IgD-negative memory B cell (primary cell): ENCODE data around the gene IER3. TPM values are rescaled to one million over a fixed set of nuclear protein-coding genes. Genes with fewer than 3 reads are reported as not detected.
A peak's percentile ranks its signal among the peaks of the same experiment; 100 is the strongest.

Source experiments
- H3K27ac Mint-ChIP-seq, 3 donors: one replicate each; pipeline ENCODE4 v1.8.0; 2020 to 2022; ENCODE audit warnings: mild to moderate bottlenecking in 3 of 3, mixed read lengths in 3 of 3, moderate library complexity in 1 of 3
- H3K27me3 Mint-ChIP-seq: one replicate; pipeline ENCODE4 v1.8.0; 2021; ENCODE audit warnings: mixed read lengths
- H3K36me3 Mint-ChIP-seq: one replicate; pipeline ENCODE4 v1.8.0; 2020; ENCODE audit warnings: mild to moderate bottlenecking, mixed read lengths
- H3K4me1 Mint-ChIP-seq, 3 donors: one replicate each; pipeline ENCODE4 v1.8.0; 2020 to 2022; ENCODE audit warnings: mixed read lengths in 3 of 3, mild to moderate bottlenecking in 1 of 3
- H3K4me3 Mint-ChIP-seq, 4 donors: one replicate each; pipeline ENCODE4 v1.8.0; 2020 to 2022; ENCODE audit warnings: mild to moderate bottlenecking in 4 of 4, mixed read lengths in 4 of 4, moderate library complexity in 3 of 4
- H3K9me3 Mint-ChIP-seq, 3 donors: one replicate each; pipeline ENCODE4 v1.8.0; 2020 to 2021; ENCODE audit warnings: mixed read lengths in 3 of 3, mild to moderate bottlenecking in 1 of 3
- polyA plus RNA-seq: library from polyadenylated mRNA; unstranded; fragments of 300-500 nt; fragmentation: Illumina TruSeq; gene quantifications from one replicate; pipeline ENCODE4 v1.2.3, GENCODE V29; 2021

The IER3 gene
- polyA plus RNA-seq, 1 donor from 2014 or later = 0.73 TPM

GRCh38 chr6:30717129-30717844, 27.1 kb downstream of the IER3 start, which contains the start of gene MDC1:
Gene MDC1 (minus strand): TSS chr6:30717281. CDS start chr6:30715175, 2,106 bp downstream.
- Mint-ChIP-seq H3K27ac (peak within 1 kb of the TSS; percentile 93 to 99 (median 98)), H3K36me3 (peaks cover 6% of the 10 kb centered on the region)

GRCh38 chr6:30716879-30717128, 27.5 kb downstream of the IER3 start:
- peak overlapping the region; percentile 89 to 99 (median 98) for H3K4me3 Mint-ChIP-seq
- H3K4me1 Mint-ChIP-seq = peaks cover 38 to 42% (median 42%) of the 10 kb centered on the region in 3 donors
- H3K27ac Mint-ChIP-seq = peak overlapping the region; percentile 93 to 99 (median 98)
- peaks cover 7% of the 10 kb centered on the region for H3K36me3 Mint-ChIP-seq
- no peaks in the 10 kb centered on the region for H3K9me3 Mint-ChIP-seq
- H3K27me3 Mint-ChIP-seq = no peaks in the 10 kb centered on the region

More at GRCh38 chr6:30717129-30717844, 27.1 kb downstream of the IER3 start, which contains the start of gene MDC1:
- Mint-ChIP-seq H3K27me3 (no peaks in the 10 kb centered on the region), H3K9me3 (no peaks in the 10 kb centered on the region), H3K4me3 (peak within 1 kb of the TSS; percentile 89 to 99 (median 98)), H3K4me1 (peaks cover 33 to 38% (median 37%) of the 10 kb centered on the region in 3 donors)

DNA sequence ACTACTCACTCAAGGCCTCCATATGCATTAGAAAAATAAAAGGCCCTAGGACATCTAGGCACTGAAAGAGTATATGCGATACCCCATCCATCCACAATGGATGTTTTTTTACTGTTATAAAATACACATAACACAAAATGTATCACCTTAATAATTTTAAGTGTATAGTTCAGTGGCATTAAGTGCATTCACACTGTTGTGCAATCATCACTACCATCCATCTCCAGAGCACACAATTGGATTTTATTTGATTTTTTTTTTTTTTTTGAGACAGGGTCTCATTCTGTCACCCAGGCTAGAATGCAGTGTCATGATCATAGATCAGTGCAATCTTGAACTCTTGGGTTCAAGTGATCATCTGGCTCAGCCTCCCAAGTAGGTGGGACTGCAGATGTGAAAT, 30.1 kb downstream of the IER3 start:
- H3K27me3 Mint-ChIP-seq = no peaks in the 10 kb centered on the region
- H3K4me1 Mint-ChIP-seq = peaks cover 25 to 39% (median 38%) of the 10 kb centered on the region in 3 donors
- H3K27ac Mint-ChIP-seq = no peak overlapping the region
- peaks cover 9% of the 10 kb centered on the region for H3K36me3 Mint-ChIP-seq
- H3K9me3 Mint-ChIP-seq = no peaks in the 10 kb centered on the region
- H3K4me3 Mint-ChIP-seq = no peak overlapping the region

GRCh38 chr6:30712441-30712945, 31.9 kb downstream of the IER3 start:
- no peaks in the 10 kb centered on the region for H3K9me3 Mint-ChIP-seq
- H3K36me3 Mint-ChIP-seq = peaks cover 12% of the 10 kb centered on the region
- peak overlapping the region in 1 of 3 donors; percentile 47 for H3K27ac Mint-ChIP-seq
- peaks cover 22 to 35% (median 34%) of the 10 kb centered on the region in 3 donors for H3K4me1 Mint-ChIP-seq
- peak overlapping the region in 1 of 4 donors; percentile 61 for H3K4me3 Mint-ChIP-seq
- H3K27me3 Mint-ChIP-seq = no peaks in the 10 kb centered on the region

DNA sequence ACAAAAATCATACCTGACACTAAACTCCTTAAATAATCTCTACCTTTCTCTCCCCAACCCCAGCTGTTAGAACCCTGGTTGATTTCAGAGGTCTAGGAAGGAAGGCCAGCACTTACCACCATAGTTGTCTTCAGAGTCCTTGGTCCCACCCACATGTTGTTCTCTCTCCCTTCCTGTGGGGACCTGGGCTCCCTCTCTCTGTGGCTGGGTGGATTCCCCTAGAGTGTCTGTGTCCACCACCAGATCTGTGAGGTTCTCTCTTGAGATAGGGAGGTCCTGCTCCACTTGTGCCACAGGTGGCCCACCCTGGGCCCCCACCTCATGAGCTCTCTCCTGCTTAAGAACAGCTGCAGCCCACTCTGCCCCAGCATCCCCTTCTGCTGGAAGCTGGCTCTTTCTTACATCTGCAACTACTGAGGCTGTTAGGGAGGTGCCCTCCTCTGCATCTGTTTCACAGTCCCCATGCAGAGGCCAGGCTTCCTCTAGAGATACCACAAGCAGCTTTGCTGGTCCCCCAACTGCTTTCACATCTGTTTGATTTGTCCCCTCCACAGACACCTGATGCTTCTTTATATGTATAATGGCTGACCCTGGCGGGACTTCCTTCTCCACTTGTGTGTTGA, 32.5 kb downstream of the IER3 start:
- Mint-ChIP-seq H3K27ac (no peak overlapping the region), H3K27me3 (no peaks in the 10 kb centered on the region), H3K4me3 (peak overlapping the region in 1 of 4 donors; percentile 17), H3K4me1 (peaks cover 19 to 33% (median 29%) of the 10 kb centered on the region in 3 donors), H3K9me3 (no peaks in the 10 kb centered on the region), H3K36me3 (peaks cover 12% of the 10 kb centered on the region)

DNA sequence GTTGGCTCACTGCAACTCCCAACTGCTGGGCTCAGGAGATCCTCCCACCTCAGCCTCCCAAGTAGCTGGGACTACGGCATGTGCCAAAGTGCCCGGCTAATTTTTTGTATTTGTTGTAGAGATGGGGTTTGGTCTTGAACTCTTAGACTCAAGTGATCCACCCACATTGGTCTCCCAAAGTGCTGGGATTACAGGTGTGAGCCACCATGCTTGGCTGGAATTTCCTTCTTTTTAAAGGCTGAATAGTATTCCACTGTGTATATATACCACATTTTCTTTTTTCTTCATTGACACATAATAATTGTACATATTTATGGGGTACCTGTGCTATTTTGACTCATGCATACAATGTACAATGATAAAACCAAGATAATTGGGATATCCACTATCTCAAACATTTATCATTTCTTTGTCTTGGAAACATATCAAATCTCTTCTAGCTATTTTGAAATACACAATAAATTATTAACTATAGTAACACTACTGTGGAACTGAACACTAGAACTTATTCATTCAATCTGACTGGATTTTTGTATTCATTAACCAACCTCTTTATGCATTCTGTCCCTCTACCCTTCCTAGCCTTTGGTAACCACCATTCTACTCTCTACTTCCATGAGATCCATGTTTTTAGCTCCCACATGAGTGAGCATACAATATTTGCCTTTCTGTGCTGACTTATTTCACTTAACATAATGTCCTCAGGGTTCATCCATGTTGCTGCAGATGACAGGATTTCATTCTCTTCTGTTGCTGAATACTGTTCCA, 35.1 kb downstream of the IER3 start:
- Mint-ChIP-seq H3K9me3 (no peaks in the 10 kb centered on the region), H3K27me3 (no peaks in the 10 kb centered on the region), H3K4me1 (peaks cover 15 to 16% (median 15%) of the 10 kb centered on the region in 3 donors), H3K4me3 (no peak overlapping the region), H3K36me3 (peaks cover 10% of the 10 kb centered on the region), H3K27ac (no peak overlapping the region)

DNA sequence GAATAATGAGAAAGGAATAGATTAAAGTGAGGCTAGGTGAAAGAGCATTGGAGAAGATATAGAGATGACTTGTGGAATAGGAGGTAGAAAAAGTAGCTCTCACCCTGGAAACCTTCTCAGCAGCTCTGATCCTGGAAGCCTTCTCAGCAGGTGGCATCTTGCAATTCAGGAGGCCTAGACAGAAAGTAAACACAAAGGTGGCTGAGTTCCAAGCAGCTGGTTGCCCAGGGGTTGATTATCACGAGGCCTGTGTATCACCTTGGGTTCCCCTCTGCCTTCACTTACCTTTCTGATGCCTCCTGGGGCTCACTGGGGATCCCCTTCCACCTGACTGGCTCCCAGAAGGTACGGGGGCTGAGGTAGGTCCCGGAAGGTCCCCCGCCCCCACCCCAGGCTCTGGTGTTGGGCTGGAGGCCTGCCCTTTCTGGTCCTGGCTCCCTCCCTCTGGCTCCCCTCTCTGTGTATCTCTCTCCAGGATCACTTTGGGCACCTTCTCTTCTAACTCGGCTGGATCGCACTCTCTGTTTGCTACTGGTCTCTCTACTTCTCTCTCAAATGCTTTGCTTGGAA, 37.0 kb downstream of the IER3 start:
- no peaks in the 10 kb centered on the region for H3K27me3 Mint-ChIP-seq
- no peaks in the 10 kb centered on the region for H3K9me3 Mint-ChIP-seq
- H3K27ac Mint-ChIP-seq = peak overlapping the region in 1 of 3 donors; percentile 78
- peaks cover 10% of the 10 kb centered on the region for H3K36me3 Mint-ChIP-seq
- H3K4me1 Mint-ChIP-seq = peaks cover 8 to 13% (median 11%) of the 10 kb centered on the region in 3 donors
- no peak overlapping the region for H3K4me3 Mint-ChIP-seq

- peaks cover 8% of the 10 kb centered on the region for H3K36me3 Mint-ChIP-seq
Measured at GRCh38 chr6:30705620-30706019, 38.7 kb downstream of the IER3 start.

GRCh38 chr6:30703821-30704220, 40.5 kb downstream of the IER3 start:
- Mint-ChIP-seq H3K9me3 (no peaks in the 10 kb centered on the region), H3K36me3 (peaks cover 8% of the 10 kb centered on the region)

More at GRCh38 chr6:30705620-30706019, 38.7 kb downstream of the IER3 start:
- Mint-ChIP-seq H3K4me3 (no peak overlapping the region), H3K9me3 (no peaks in the 10 kb centered on the region), H3K27me3 (no peaks in the 10 kb centered on the region), H3K27ac (no peak overlapping the region), H3K4me1 (peaks cover 3 to 5% (median 5%) of the 10 kb centered on the region in 3 donors)

DNA sequence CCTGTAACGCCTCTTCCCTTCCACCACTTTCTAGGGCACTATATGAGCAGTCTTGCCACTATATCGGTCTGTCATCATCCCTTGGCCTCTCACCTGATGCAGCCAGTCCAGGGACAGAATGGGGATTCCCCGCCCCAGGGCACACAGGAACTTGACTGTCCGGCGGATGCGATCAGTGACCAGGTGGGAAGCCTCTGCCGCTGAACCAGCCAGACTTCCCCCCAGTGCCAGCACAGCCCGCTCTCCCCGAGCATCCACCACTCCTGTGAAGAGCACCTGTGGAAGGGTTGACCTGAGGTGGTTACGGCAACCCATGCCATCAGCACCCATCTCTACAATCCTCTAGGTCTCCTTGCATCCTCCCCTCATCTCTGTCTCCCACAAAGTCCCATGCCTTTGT, 41.3 kb downstream of the IER3 start:
- no peaks in the 10 kb centered on the region for H3K9me3 Mint-ChIP-seq
- peaks cover 0 to 5% (median 5%) of the 10 kb centered on the region in 3 donors for H3K4me1 Mint-ChIP-seq
- no peaks in the 10 kb centered on the region for H3K27me3 Mint-ChIP-seq
- H3K27ac Mint-ChIP-seq = no peak overlapping the region
- H3K36me3 Mint-ChIP-seq = peaks cover 8% of the 10 kb centered on the region
- H3K4me3 Mint-ChIP-seq = no peak overlapping the region

More at GRCh38 chr6:30703821-30704220, 40.5 kb downstream of the IER3 start:
- Mint-ChIP-seq H3K4me3 (no peak overlapping the region), H3K27me3 (no peaks in the 10 kb centered on the region), H3K4me1 (peaks cover 0 to 5% (median 5%) of the 10 kb centered on the region in 3 donors), H3K27ac (no peak overlapping the region)

DNA sequence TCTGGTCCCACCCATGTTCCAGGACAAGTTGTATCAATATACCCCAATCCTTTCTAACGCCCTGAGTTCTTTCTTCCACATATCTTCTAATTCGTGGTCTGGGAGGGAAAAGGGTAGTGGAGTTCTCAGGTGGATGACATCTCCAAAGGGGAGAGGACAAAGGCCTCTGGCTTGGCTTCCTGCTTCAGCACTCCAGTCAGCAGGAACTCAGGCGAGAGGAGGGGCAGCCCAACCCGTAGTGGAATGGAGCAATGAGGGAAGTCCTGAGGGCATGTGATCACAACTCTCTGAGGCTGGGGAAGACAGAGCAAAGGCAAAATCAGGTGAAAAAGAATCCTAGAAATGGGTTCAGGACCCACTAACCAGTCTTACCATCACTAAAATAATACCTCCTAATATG, 44.0 kb downstream of the IER3 start:
- Mint-ChIP-seq H3K9me3 (no peaks in the 10 kb centered on the region), H3K27me3 (no peaks in the 10 kb centered on the region), H3K27ac (peak overlapping the region in 2 of 3 donors; percentile 59 to 81), H3K4me3 (no peak overlapping the region), H3K36me3 (peaks cover 1% of the 10 kb centered on the region), H3K4me1 (no peaks in the 10 kb centered on the region)

DNA sequence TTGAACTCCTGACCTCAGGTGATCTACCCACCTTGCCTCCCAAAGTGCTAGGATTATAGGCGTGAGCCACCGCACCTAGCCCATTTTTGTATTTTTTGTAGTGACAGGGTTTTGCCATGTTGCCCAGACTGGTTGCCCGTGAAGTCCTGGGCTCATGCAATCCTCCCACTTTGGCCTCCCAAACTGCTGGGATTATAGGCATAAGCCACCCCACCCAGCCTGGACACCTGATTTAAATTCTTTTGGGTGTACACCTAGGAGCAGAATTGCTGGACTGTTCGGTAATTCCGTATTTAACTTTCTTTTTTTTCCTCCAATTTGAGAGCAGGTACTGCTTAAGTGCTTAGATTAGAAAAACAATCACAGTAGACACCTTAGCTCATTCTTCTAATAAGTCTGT, 47.9 kb downstream of the IER3 start:
- Mint-ChIP-seq H3K27ac (no peak overlapping the region), H3K9me3 (no peaks in the 10 kb centered on the region), H3K4me3 (no peak overlapping the region), H3K36me3 (no peaks in the 10 kb centered on the region), H3K27me3 (no peaks in the 10 kb centered on the region), H3K4me1 (peaks cover 2 to 6% (median 5%) of the 10 kb centered on the region in 3 donors)
